ENCODE measurements around the gene PDE3A. TPM values are rescaled to one million over a fixed set of nuclear protein-coding genes. Genes with fewer than 3 reads are reported as not detected.
"Not testable (repeated sequence)": the region's sequence is repeated elsewhere in the genome, so short reads cannot be mapped to it uniquely, and the experiment has no call there.

PDE3A gene
- total RNA-seq = 8.0 TPM
- long read RNA-seq, partial matches to known transcripts = 1 of 5 reads
- long read RNA-seq, other reads (novel, unspliced or antisense) = 4 of 5 reads

DNA sequence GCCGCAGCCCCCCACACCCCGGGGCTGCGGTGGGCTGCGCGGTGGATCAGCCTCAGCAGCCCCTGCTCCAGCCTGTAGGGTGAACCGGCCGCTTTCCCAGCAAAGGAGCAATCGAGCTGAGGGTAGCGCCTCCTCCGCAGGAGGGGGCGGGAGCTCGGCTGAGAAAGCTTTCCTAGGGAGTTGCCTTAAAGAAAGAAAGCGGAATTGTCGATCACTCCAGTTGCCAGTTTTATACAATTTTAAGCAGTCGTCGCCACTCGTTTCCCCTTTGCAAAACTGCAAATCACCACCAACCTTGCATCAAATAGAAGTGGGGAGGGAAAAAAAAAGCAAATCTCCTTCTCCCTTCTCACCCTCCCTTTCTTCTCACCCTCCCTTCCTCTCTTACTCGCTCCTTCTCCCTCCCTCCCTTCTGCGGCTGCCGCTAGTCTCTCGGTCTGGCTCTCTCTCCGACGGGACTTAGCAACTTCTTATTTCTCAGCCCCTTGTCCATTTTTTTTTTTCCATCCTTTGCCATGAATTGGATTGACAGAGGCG is at the start of gene PDE3A:
PDE3A (plus strand) TSS at position 424 of the 537 bp plus-strand sequence. CDS start 748 bp downstream, outside the sequence.
- no peak for DNase-seq (ENCODE audit: low spot score)

DNA sequence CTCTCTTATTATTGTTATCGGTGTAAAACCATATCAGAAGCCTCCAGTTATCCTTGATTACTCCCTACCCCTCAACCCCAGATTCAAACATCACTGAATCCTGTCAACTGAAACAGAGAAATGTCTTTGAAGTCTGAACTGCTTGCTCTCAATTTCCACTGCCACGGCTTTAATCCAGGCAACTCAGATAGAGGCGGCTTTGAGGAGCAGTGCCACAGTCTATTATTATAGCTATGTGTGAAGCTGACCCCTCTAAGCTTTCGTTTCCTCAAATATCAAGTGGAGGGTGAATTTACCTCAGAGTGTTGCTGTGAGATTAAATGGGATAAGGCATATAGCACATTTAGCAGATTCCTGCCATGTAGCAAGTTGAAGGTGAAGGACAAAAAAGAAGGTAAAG is 49.0 kb upstream of the PDE3A start:
- no peak for DNase-seq (ENCODE audit: low spot score)

DNA sequence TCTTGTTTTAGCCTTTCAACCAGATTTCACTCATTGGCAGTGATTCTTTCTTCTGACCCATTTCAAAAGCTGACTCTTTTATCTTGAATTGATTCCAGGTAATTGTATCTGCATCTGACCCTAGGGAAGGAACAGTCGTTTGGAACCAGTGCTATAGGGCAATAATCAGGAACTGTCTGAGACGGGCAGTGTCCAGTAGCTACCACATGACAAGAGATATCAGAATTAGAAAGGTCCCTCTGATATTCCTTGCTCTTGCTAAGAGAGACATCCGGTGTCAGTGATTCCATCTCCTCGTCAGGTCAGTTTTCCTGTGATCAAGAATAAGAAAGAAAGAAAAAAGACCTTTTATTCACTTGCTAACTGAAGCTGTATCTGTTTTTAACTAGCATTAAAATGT is 47.8 kb upstream of the PDE3A start:
- no peak for DNase-seq (ENCODE audit: low spot score)

DNA sequence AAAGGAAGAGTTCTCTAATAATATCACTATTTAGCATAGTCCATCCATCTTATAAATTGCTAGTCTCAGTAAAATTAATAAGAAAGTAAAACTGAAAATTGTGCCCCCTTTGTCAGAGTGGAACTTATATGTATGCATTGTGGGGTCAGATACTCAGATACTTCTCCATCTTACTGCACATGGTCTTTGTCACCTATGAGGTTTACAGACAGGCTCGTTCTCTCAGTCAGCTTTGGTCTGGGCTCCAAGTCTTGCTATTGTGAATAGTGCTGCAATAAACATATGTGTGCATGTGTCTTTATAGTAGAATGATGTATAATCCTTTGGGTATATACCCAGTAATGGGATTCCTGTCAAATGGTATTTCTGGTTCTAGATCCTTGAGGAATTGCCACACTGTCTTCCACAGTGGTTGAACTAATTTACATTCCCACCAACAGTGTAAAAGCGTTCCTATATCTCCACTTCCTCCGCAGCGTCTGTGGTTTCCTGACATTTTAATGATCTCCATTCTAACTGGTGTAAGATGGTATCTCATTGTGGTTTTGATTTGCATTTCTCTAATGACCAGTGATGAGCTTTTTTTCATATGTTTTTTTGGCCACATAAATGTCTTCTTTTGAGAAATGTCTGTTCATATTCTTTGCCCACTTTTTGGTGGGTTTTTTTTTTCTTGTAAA is 37.4 kb upstream of the PDE3A start:
- DNase-seq (ENCODE audit: low spot score) = not testable (repeated sequence)

DNA sequence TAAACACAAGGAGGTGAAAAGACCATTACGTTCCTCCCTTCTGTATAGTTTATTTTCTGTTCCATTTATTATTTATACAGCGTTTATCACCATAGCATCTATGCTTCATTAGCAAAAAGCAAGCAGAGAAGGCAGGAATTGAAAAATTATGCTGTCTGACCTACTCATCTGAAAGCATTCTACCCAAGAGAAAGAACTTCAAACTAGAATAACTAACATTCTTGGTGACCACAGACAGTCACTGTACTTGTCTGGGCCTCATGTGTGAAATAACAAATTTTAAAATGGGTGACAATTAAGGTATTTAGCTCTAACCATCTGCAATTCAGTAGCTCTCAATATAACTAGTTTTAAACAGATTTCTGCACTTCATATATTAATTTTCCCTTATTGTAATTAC is 29.3 kb upstream of the PDE3A start:
- no peak for DNase-seq (ENCODE audit: low spot score)

DNA sequence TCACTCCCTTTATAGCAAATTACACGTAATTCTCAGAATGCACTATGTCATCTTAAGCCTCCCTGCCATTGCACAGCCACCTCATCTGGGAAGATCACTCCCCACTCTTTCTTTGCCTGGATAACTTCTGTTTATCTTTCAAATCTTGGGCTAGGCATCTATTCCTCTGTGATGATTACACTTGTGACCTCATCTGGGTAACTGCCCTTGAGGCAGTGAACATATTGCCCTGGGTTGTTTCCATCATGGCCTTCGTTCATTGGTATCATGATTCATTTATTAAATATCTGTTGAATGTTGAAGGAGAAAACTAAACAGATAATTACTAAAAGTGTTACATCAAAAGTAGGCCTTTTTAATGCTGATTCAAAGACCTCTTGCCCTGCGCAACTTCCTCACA is 26.2 kb upstream of the PDE3A start:
- DNase-seq (ENCODE audit: low spot score) = no peak

DNA sequence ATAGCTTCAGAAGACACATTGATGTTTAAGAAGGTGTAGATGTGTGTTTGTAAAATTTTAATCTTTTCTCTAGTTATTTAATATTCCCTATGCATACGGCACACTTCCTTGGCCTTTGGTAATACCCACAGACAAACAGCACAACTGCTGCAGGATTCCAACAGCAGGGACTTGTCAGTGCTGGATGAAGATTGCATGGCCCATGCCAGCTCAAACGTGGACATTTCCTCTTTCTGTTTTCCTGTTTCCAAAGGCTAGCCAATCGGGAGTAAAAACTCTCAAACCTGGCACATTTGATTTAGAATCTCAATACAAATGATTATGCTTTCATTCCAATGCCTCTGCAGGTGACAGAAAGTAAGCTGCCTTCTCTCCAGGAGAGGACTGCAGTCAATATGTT is 22.5 kb upstream of the PDE3A start:
- DNase-seq (ENCODE audit: low spot score) = no peak

DNA sequence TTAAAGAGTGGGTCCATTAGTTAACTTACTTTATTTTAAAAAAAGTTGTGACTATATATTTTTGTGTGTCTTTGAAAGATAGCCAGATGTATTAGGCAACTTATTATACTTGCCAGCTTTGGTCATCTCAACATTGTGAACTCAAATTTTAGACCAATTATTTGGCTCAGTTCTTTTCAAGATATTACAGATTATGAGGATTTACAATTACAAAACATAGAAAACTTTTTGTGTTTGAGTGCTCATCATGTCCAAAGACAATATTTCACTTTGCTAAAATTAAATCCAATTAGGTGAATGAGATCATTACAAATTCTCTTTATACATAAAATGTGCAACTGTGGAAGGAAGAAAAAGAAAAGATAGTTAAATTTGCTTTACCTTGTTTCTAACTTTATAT is 18.3 kb upstream of the PDE3A start:
- no peak for DNase-seq (ENCODE audit: low spot score)

DNA sequence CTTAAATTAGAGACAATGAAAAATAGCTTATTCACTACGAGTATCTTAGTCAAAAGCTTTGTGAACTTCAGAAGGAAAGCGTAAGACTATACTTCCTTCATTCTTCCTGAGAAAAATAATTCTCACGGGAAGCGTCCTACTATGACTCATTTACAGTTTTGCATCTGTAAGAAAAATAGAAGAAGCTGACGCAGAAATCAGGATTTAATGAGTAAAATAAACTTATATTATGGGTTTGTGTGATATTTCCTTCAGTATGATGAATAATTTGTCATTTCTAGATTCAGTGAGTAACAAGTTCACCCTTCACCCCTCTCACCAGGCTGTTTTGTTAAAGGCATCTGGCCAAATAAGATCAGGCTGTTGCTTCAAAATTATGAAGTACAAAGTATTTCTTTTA is 17.8 kb upstream of the PDE3A start:
- no peak for DNase-seq (ENCODE audit: low spot score)

DNA sequence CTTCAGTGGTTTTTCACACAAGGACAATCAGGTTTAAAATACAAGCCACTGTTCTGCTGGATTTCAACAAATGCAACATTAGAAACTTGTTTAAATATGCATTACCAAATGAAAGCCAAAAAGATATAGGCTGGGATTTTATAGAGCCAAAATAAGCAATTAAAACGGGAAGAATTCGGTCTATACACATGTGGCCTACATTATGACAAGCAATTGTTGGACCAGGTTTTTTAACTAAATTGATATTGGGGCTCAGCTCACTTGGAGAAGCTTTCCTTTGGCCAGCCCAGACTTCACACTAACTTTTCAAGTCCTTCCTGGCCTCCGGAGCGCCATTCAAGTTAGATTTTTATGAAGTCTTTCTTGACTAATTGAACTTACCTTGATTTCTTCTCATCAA is 16.9 kb upstream of the PDE3A start:
- no peak for DNase-seq (ENCODE audit: low spot score)

DNA sequence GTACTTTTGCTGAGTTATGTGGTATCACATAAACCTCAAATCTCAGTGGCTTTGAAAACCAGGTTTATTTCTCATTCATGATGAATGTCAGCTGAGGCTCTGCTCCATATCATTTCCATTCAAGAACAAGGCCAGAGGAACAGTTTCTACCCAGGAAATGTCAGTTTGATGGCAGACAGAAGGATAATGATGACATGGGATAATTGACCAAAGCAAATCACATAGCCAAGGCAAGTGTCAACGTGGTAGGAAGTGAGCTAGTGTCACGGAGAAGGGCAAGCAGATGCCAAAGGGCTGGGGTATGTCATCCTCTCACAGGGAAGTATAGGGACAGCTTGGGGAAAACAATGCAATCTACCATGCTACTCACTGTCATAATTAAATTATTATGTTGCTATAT is 12.3 kb upstream of the PDE3A start:
- DNase-seq (ENCODE audit: low spot score) = no peak

DNA sequence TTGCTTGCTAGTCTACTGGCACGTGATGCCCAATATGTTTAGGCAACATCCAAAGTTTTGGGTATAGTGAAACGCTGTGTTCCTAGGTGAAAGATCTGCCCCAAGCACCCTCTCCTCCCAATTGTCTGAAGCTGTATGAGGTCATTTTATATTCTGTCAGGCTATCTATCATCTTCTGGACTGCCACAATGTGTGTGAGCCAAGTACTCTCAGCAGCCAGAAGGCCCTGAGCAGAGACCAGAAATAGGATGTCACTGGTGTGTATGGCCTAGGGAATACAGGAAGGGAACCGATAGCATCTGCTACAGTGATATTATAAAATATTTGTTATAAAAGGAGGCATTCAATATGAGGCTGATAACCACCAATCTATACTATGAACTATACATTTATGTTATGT is 7.9 kb upstream of the PDE3A start:
- DNase-seq (ENCODE audit: low spot score) = no peak

DNA sequence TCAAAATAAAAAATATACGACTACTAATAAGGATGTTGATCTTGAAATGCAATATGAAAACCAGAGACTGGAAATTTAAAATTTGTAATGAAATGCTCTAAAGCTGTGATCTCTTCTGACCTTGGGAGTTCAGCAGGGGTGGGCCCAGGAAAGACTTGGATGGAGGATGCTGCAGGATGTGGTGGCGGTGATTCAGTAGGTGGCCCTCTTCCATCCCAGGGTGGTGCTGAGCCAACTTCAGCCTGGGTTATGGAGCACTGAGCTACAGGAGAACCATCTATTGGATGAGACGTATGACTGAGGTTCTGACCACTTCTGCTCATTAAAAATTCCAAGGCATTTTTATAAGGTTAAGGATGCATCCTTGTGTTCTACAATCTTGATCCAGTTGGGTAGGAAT is 6.9 kb upstream of the PDE3A start:
- DNase-seq (ENCODE audit: low spot score) = no peak

DNA sequence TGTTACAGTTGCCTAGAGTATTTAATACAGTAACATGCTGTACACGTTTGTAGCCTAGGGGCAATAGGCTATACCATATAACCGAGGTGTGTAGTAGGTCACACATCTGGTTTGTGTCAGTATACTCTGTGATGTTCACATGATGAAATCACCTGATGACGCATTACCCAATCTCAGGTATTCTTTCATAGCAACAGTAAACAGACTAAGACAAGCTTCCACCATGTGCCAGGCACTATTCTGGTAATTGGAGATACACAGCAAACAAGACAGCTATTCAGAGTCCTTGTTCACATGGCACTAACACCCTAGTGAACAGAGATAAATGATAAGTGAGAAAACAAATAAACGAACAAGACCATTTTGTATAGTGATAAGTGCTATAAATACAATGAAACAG is 3.8 kb upstream of the PDE3A start:
- no peak for DNase-seq (ENCODE audit: low spot score)

DNA sequence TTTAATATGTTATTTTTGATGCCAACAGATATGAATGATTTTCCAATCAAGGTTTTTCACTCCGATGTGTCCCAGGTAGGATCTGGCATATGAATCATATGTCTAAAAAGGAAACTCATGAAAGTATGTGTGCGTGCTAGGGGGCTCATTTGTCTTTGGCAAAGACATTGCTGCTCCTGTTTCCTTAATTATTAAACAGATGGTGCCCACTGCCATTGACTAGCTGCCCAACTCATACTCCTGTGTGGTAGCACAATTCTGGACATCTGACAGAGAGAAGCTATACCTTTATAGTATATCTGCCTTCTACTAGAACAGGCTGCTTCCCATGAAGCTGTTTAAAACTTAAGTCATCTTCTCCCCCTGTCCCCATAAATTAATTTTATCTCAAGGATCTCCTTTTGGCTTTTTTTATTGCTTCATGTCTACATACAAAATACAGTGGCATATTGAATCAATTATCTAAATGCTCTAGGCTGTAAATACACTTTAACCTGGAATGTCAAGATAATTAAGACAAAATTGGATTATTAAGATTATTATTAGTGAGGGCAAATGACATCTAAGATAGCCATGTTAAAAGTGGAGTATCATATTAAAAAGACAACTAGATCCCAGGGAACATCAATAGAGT is 1.4 kb upstream of the PDE3A start:
- DNase-seq (ENCODE audit: low spot score) = no peak

DNA sequence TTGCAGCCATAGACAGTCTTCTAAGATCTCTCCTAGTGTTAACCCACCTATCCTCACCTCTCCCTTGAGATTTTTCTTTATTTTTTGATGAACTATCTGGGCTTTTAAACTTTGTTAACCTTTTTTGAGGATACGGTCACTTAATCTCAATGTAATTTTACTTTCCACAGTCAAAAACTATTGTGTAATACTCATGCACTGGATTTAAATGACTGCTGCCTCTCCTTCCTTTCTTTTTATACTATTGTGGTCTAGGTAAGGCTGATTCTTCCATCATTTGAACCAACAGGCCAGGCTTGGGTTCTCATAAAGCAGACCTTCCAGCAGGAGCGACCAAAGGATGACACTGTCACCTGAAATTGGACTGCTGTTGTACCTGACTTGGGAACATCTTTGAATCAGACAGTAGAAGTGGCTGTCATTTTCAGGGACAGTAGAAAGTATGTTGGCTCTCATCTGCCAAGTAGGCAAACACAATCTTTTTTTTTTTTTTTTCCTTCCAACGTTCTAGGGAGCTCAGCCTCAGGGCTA is 689 bp upstream of the PDE3A start:
- DNase-seq (ENCODE audit: low spot score) = no peak

DNA sequence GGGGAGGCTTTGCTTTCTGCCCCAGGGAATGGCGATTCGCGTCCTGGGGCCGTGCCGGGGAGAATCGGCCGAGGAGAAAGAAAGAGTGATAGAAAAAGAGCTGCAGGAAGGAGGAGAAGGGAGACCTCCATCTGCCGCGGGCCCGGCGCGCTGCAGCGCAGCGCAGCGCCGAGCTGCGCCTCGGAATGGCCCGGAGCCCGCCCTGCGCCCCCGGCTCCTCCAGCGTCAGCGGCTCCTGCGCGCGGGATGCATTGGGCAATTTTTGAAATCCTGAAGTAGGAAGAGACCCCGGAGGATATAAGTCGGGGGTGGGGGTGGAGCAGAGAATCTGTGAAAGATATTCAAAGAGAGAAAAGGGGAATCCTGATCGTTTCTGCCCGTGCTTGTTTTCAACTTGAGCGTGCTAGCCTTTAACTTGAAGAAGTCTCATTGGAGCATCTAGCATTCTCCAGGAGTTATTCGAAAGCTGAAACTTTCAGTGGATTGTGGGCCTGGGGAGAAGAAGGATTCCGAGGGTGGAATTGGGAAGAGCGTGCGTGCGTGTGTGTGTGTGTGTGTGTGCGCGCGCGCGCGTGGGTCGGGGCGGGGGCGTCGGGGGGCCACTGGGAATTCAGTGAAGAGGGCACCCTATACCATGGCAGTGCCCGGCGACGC is 441 bp downstream of the PDE3A start:
- DNase-seq (ENCODE audit: low spot score) = no peak

DNA sequence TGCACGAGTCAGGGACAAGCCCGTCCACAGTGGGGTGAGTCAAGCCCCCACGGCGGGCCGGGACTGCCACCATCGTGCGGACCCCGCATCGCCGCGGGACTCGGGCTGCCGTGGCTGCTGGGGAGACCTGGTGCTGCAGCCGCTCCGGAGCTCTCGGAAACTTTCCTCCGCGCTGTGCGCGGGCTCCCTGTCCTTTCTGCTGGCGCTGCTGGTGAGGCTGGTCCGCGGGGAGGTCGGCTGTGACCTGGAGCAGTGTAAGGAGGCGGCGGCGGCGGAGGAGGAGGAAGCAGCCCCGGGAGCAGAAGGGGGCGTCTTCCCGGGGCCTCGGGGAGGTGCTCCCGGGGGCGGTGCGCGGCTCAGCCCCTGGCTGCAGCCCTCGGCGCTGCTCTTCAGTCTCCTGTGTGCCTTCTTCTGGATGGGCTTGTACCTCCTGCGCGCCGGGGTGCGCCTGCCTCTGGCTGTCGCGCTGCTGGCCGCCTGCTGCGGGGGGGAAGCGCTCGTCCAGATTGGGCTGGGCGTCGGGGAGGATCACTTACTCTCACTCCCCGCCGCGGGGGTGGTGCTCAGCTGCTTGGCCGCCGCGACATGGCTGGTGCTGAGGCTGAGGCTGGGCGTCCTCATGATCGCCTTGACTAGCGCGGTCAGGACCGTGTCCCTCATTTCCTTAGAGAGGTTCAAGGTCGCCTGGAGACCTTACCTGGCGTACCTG is 1.1 kb downstream of the PDE3A start:
- DNase-seq (ENCODE audit: low spot score) = peak; percentile 93

DNA sequence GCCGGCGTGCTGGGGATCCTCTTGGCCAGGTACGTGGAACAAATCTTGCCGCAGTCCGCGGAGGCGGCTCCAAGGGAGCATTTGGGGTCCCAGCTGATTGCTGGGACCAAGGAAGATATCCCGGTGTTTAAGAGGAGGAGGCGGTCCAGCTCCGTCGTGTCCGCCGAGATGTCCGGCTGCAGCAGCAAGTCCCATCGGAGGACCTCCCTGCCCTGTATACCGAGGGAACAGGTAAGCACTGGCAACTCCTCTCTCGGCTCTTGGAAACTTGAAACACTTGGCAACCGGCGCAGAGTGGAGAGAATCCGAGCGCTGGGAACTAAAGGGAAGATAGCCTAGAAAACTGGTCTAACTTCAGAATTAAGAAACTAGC is 1.7 kb downstream of the PDE3A start:
- DNase-seq (ENCODE audit: low spot score) = no peak

DNA sequence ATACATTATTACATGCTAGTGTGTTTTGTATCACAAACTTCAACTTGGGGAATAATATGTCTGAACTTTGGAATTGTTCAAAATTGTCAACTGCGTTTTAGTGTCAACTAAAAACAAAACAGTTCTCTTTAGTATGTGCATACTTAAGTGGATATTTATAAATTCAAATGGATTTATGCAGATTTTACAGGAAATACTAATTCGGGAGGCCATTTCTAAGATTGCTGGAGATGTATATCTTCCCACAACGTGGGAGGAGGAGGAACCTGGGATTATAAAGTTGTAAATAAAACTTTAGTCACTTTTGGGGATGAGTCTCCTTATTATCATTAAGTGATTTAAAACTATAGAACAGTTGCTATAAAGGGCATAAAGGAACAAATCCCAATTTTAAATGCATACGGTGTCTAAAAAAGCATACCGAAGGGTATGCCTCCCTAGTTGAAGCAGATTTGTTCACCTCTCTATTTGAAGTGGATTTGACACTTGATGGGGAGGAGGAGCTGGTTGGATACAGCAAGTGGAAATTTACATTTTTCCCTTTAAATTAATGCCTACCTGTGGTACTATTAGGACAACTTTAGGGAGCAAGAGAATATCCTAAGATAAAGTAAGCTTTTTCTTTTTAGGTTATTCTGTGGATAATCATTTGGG is 2.7 kb downstream of the PDE3A start:
- DNase-seq (ENCODE audit: low spot score) = no peak
